Mucosa of stomach (tissue), 1 donor: ENCODE measurements around the gene MID1.

Source experiments
- H3K27me3 ChIP-seq: one replicate; pipeline ENCODE4 v1.7.0; 2013; ENCODE audit warnings: mild to moderate bottlenecking, low read length; ENCODE audit not compliant: control insufficient read depth, insufficient read depth
- H3K36me3 ChIP-seq: one replicate; pipeline ENCODE4 v1.7.0; 2013; ENCODE audit warnings: low read length; ENCODE audit not compliant: control insufficient read depth, insufficient read depth
- H3K4me1 ChIP-seq: one replicate; pipeline ENCODE4 v1.7.0; 2013; ENCODE audit warnings: mild to moderate bottlenecking, low read length; ENCODE audit not compliant: control insufficient read depth, insufficient read depth
- H3K4me3 ChIP-seq: one replicate; pipeline ENCODE4 v1.7.0; 2013; ENCODE audit warnings: low read length
- H3K9ac ChIP-seq: one replicate; pipeline ENCODE4 v1.7.0; 2013; ENCODE audit warnings: mild to moderate bottlenecking, low read length, moderate library complexity
- H3K9me3 ChIP-seq: one replicate; pipeline ENCODE4 v1.7.0; 2013; ENCODE audit warnings: mild to moderate bottlenecking, low read length, moderate library complexity; ENCODE audit not compliant: control insufficient read depth
- donor health status: Pancreatic carcinoma.

Gene MID1

GRCh38 chrX:10569946-10570345 lies 50.4 kb downstream of the MID1 start:
- Histone ChIP-seq H3K36me3 (no peaks in the 10 kb centered on the region), H3K4me1 (no peaks in the 10 kb centered on the region), H3K9ac (no peak overlapping the region), H3K27me3 (no peaks in the 10 kb centered on the region), H3K9me3 (no peaks in the 10 kb centered on the region), H3K4me3 (no peak overlapping the region)

GRCh38 chrX:10568428-10568827 lies 52.0 kb downstream of the MID1 start:
- H3K4me3 ChIP-seq = no peak overlapping the region
- no peaks in the 10 kb centered on the region for H3K4me1 ChIP-seq
- no peaks in the 10 kb centered on the region for H3K27me3 ChIP-seq
- no peaks in the 10 kb centered on the region for H3K36me3 ChIP-seq
- no peaks in the 10 kb centered on the region for H3K9me3 ChIP-seq
- H3K9ac ChIP-seq = no peak overlapping the region

- H3K36me3 ChIP-seq = no peaks in the 10 kb centered on the region
- H3K9ac ChIP-seq = no peak overlapping the region
- no peak overlapping the region for H3K4me3 ChIP-seq
- no peaks in the 10 kb centered on the region for H3K4me1 ChIP-seq
- H3K9me3 ChIP-seq = no peaks in the 10 kb centered on the region
- no peaks in the 10 kb centered on the region for H3K27me3 ChIP-seq
Observed at GRCh38 chrX:10567136-10567535, 53.2 kb downstream of the MID1 start.

GRCh38 chrX:10566716-10567097 lies 53.7 kb downstream of the MID1 start:
- Histone ChIP-seq H3K9me3 (no peaks in the 10 kb centered on the region), H3K27me3 (no peaks in the 10 kb centered on the region), H3K36me3 (no peaks in the 10 kb centered on the region), H3K4me3 (no peak overlapping the region), H3K4me1 (no peaks in the 10 kb centered on the region), H3K9ac (no peak overlapping the region)

- H3K4me3 ChIP-seq = no peak overlapping the region
- no peaks in the 10 kb centered on the region for H3K9me3 ChIP-seq
- no peaks in the 10 kb centered on the region for H3K27me3 ChIP-seq
- no peaks in the 10 kb centered on the region for H3K36me3 ChIP-seq
- H3K4me1 ChIP-seq = no peaks in the 10 kb centered on the region
- H3K9ac ChIP-seq = no peak overlapping the region
Observed at GRCh38 chrX:10564484-10564883, 55.9 kb downstream of the MID1 start.

- Histone ChIP-seq H3K27me3 (no peaks in the 10 kb centered on the region), H3K36me3 (no peaks in the 10 kb centered on the region), H3K9ac (no peak overlapping the region)
Observed at GRCh38 chrX:10557166-10557565, 63.2 kb downstream of the MID1 start.

GRCh38 chrX:10556405-10556804 lies 64.0 kb downstream of the MID1 start:
- Histone ChIP-seq H3K9ac (no peak overlapping the region), H3K4me1 (no peaks in the 10 kb centered on the region), H3K9me3 (no peaks in the 10 kb centered on the region), H3K27me3 (no peaks in the 10 kb centered on the region), H3K4me3 (no peak overlapping the region), H3K36me3 (no peaks in the 10 kb centered on the region)

More at GRCh38 chrX:10557166-10557565, 63.2 kb downstream of the MID1 start:
- Histone ChIP-seq H3K4me1 (no peaks in the 10 kb centered on the region), H3K9me3 (no peaks in the 10 kb centered on the region), H3K4me3 (no peak overlapping the region)

- Histone ChIP-seq H3K4me3 (no peak overlapping the region), H3K36me3 (no peaks in the 10 kb centered on the region), H3K9ac (no peak overlapping the region), H3K27me3 (no peaks in the 10 kb centered on the region), H3K9me3 (no peaks in the 10 kb centered on the region), H3K4me1 (no peaks in the 10 kb centered on the region)
Observed at GRCh38 chrX:10555846-10556245, 64.5 kb downstream of the MID1 start.

- no peak overlapping the region for H3K4me3 ChIP-seq
- no peak overlapping the region for H3K9ac ChIP-seq
- H3K4me1 ChIP-seq = no peaks in the 10 kb centered on the region
- H3K36me3 ChIP-seq = no peaks in the 10 kb centered on the region
- H3K27me3 ChIP-seq = no peaks in the 10 kb centered on the region
- no peaks in the 10 kb centered on the region for H3K9me3 ChIP-seq
Observed at GRCh38 chrX:10554612-10555270, 65.6 kb downstream of the MID1 start.

- Histone ChIP-seq H3K9me3 (no peaks in the 10 kb centered on the region), H3K4me1 (peaks cover 5% of the 10 kb centered on the region), H3K4me3 (no peak overlapping the region), H3K9ac (no peak overlapping the region), H3K27me3 (no peaks in the 10 kb centered on the region), H3K36me3 (no peaks in the 10 kb centered on the region)
Observed at GRCh38 chrX:10549280-10549679, 71.1 kb downstream of the MID1 start.

GRCh38 chrX:10548688-10549087 lies 71.7 kb downstream of the MID1 start:
- H3K9ac ChIP-seq = no peak overlapping the region
- H3K27me3 ChIP-seq = no peaks in the 10 kb centered on the region
- H3K36me3 ChIP-seq = no peaks in the 10 kb centered on the region
- H3K4me3 ChIP-seq = no peak overlapping the region
- H3K9me3 ChIP-seq = no peaks in the 10 kb centered on the region
- peaks cover 5% of the 10 kb centered on the region for H3K4me1 ChIP-seq

GRCh38 chrX:10545882-10546281 lies 74.5 kb downstream of the MID1 start:
- H3K4me1 ChIP-seq = peaks cover 5% of the 10 kb centered on the region
- no peaks in the 10 kb centered on the region for H3K9me3 ChIP-seq
- H3K9ac ChIP-seq = no peak overlapping the region
- H3K4me3 ChIP-seq = no peak overlapping the region
- H3K36me3 ChIP-seq = no peaks in the 10 kb centered on the region
- H3K27me3 ChIP-seq = no peaks in the 10 kb centered on the region

GRCh38 chrX:10542586-10542985 lies 77.8 kb downstream of the MID1 start:
- Histone ChIP-seq H3K4me3 (no peak overlapping the region), H3K9me3 (no peaks in the 10 kb centered on the region), H3K27me3 (no peaks in the 10 kb centered on the region), H3K9ac (no peak overlapping the region), H3K36me3 (no peaks in the 10 kb centered on the region), H3K4me1 (peaks cover 5% of the 10 kb centered on the region)
